Measurements from ENCODE around the gene CLDN16.

- no peak for TF ChIP-seq CTCF (IDR thresholded peaks at IDR 0.05)
- TF ChIP-seq POLR2A (IDR thresholded peaks at IDR 0.05), result no peak
- no peak for TF ChIP-seq EP300 (IDR thresholded peaks at IDR 0.05)
Observed at GRCh38 chr3:190430906-190431305, 42.9 kb downstream of the CLDN16 start.

Measured in ovary (tissue), 3 donors.